Ovary (tissue), 3 donors: Measurements from ENCODE around the gene BGN.

Experiments
- CTCF ChIP-seq, 3 donors: fragments of 450-650 bp in 2 of 3; fragments of 200-600 bp in 1 of 3; IDR thresholded peaks; one replicate each; pipeline versions ENCODE4 v1.5.1 to v1.8.0; 2016 to 2022; ENCODE audit warnings: antibody characterized with exemption in 3 of 3, mild to moderate bottlenecking in 1 of 3
- EP300 ChIP-seq: sonication (generic); formaldehyde crosslinking; IDR thresholded peaks from one replicate; pipeline ENCODE4 v1.6.1; 2017; ENCODE audit warnings: antibody characterized with exemption
- POLR2A ChIP-seq: fragments of 450-650 bp; IDR thresholded peaks from one replicate; pipeline ENCODE4 v1.6.1; 2017; ENCODE audit warnings: antibody characterized with exemption, mild to moderate bottlenecking, moderate library complexity
- donor health status: DM: no; HTN: no; CAD: no.

- TF ChIP-seq CTCF (IDR thresholded peaks at IDR 0.05), result no peak
- TF ChIP-seq POLR2A, result no peak
- no peak for TF ChIP-seq EP300
Observed at GRCh38 chrX:153556767-153557166, 62.0 kb downstream of the BGN start.
